ENCODE measurements around the gene DDX23. TPM values are rescaled to one million over a fixed set of nuclear protein-coding genes. Genes with fewer than 3 reads are reported as not detected.

DDX23 gene
- total RNA-seq, 2 donors from 2014 or later: 131 to 162 TPM

Other genes with a start within 250 kb of the DDX23 start
- gene KANSL2, start 169.9 kb downstream of the DDX23 start, total RNA-seq: 10 to 100 TPM; 42.5 to 77.9 TPM
- 10 to 100 TPM; 53.4 to 64.0 TPM for gene CCNT1, start 135.5 kb downstream of the DDX23 start, total RNA-seq
- under 1 TPM; 0.22 to 0.40 TPM for gene ADCY6, start 63.1 kb downstream of the DDX23 start, total RNA-seq
- gene CACNB3, start 33.7 kb downstream of the DDX23 start, total RNA-seq: 10 to 100 TPM in 1 of 2 donors, 1 to 10 TPM in 1; 6.9 to 10.7 TPM
- 1 to 10 TPM; 3.4 to 3.7 TPM for gene RND1, start 13.7 kb upstream of the DDX23 start, total RNA-seq
- 100 to 1,000 TPM; 101 to 112 TPM for gene FKBP11, start 73.3 kb upstream of the DDX23 start, total RNA-seq
- 100 to 1,000 TPM; 125 to 156 TPM for gene ARF3, start 105.3 kb upstream of the DDX23 start, total RNA-seq
- gene WNT10B, start 119.6 kb upstream of the DDX23 start, total RNA-seq: under 1 TPM in 1 of 2 donors, not detected in 1; 0.50 TPM
- gene WNT1, start 126.2 kb upstream of the DDX23 start, total RNA-seq: not detected
- gene DDN, start 147.2 kb upstream of the DDX23 start, total RNA-seq: 1 to 10 TPM in 1 of 2 donors, under 1 TPM in 1; 0.48 to 1.1 TPM
- gene PRKAG1, start 166.6 kb upstream of the DDX23 start, total RNA-seq: 10 to 100 TPM; 63.4 to 70.3 TPM
- gene KMT2D, start 208.6 kb upstream of the DDX23 start, total RNA-seq: 100 to 1,000 TPM; 120 to 199 TPM
- 10 to 100 TPM; 21.9 to 28.9 TPM for gene RHEBL1, start 217.8 kb upstream of the DDX23 start, total RNA-seq
- under 1 TPM; 0.24 to 0.31 TPM for gene DHH, start 242.6 kb upstream of the DDX23 start, total RNA-seq